Muscle layer of duodenum (tissue), 2 donors: Measurements from ENCODE around the gene ARR3.
"Not testable (repeated sequence)": the region's sequence is repeated elsewhere in the genome, so short reads cannot be mapped to it uniquely, and the experiment has no call there.

ENCODE experiments used
- H3K27ac ChIP-seq: one replicate; pipeline ENCODE4 v1.7.0; 2013; ENCODE audit warnings: mild to moderate bottlenecking, low read length
- H3K27me3 ChIP-seq: one replicate; pipeline ENCODE4 v1.7.0; 2013; ENCODE audit warnings: low read depth, mild to moderate bottlenecking, control low read depth, low read length
- H3K36me3 ChIP-seq, 2 donors: one replicate each; pipeline ENCODE4 v1.7.0; 2013; ENCODE audit warnings: low read length in 2 of 2, control low read depth in 1 of 2, mild to moderate bottlenecking in 1 of 2; ENCODE audit not compliant: insufficient read depth in 2 of 2, control insufficient read depth in 1 of 2
- H3K4me1 ChIP-seq, 2 donors: one replicate each; pipeline ENCODE4 v1.7.0; 2013; ENCODE audit warnings: low read length in 2 of 2, mild to moderate bottlenecking in 2 of 2, control low read depth in 1 of 2, moderate library complexity in 1 of 2; ENCODE audit not compliant: insufficient read depth in 2 of 2, control insufficient read depth in 1 of 2
- H3K4me3 ChIP-seq, 2 donors: one replicate each; pipeline ENCODE4 v1.7.0; 2013; ENCODE audit warnings: low read length in 2 of 2, low read depth in 1 of 2, mild to moderate bottlenecking in 1 of 2
- H3K9me3 ChIP-seq, 2 donors: one replicate each; pipeline ENCODE4 v1.7.0; 2013; ENCODE audit warnings: low read length in 2 of 2, control low read depth in 1 of 2, mild to moderate bottlenecking in 1 of 2; ENCODE audit not compliant: control insufficient read depth in 1 of 2
- donor health status: healthy.

Gene ARR3

GRCh38 chrX:70268034-70268433 lies at the start of gene ARR3:
Gene ARR3 (plus strand): TSS chrX:70268334. CDS start chrX:70269386, 1,052 bp downstream.
- no peaks in the 10 kb centered on the region for H3K9me3 ChIP-seq
- no peaks in the 10 kb centered on the region for H3K27me3 ChIP-seq
- H3K27ac ChIP-seq: no peak within 1 kb of the TSS
- no peak within 1 kb of the TSS for H3K4me3 ChIP-seq
- no peaks in the 10 kb centered on the region for H3K4me1 ChIP-seq
- no peaks in the 10 kb centered on the region for H3K36me3 ChIP-seq

GRCh38 chrX:70219938-70220764 lies 48.0 kb upstream of the ARR3 start:
- H3K27ac ChIP-seq: no peak overlapping the region
- no peaks in the 10 kb centered on the region for H3K9me3 ChIP-seq
- H3K4me1 ChIP-seq: no peaks in the 10 kb centered on the region
- no peaks in the 10 kb centered on the region for H3K36me3 ChIP-seq
- H3K27me3 ChIP-seq: no peaks in the 10 kb centered on the region
- no peak overlapping the region for H3K4me3 ChIP-seq

DNA sequence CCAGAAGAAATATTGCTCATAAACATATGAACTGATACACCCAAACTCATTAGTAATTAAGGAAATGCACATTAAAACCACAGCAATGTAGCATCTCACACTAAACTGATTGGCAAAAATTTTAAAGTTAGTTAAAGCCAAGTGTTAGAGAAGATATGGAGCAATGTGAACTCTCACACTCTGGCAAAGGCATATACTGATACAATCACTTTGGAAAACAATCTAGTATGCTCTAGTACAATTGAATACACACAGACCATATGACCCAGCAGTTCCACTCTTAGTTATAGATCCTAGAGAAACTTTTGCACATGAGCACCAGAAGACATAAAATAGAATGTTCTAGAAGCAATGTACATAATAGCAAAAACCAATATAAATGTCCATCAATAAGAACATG lies 42.1 kb upstream of the ARR3 start:
- Histone ChIP-seq H3K27me3 (no peaks in the 10 kb centered on the region), H3K27ac (no peak overlapping the region), H3K4me1 (no peaks in the 10 kb centered on the region), H3K36me3 (no peaks in the 10 kb centered on the region), H3K9me3 (no peaks in the 10 kb centered on the region), H3K4me3 (no peak overlapping the region)

DNA sequence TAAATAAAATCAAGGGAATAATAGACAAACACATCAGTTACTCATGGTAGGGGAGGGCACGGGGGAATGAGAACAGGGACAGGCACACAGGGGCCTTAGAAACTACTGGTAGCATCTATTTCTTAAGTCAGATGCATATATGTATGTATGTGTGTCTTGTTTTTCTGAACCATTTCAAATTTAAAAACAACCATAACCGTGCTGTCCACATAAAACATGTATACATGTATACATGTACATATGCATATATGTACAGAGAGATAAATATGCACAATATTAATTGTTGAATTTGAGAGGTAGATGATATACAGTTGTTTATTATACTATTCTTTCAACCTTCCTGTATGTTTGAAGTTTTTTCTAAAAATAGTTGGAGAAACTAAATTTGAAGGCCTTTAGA lies 41.4 kb upstream of the ARR3 start:
- Histone ChIP-seq H3K27ac (no peak overlapping the region), H3K4me3 (no peak overlapping the region), H3K4me1 (no peaks in the 10 kb centered on the region), H3K9me3 (no peaks in the 10 kb centered on the region), H3K36me3 (no peaks in the 10 kb centered on the region), H3K27me3 (no peaks in the 10 kb centered on the region)

DNA sequence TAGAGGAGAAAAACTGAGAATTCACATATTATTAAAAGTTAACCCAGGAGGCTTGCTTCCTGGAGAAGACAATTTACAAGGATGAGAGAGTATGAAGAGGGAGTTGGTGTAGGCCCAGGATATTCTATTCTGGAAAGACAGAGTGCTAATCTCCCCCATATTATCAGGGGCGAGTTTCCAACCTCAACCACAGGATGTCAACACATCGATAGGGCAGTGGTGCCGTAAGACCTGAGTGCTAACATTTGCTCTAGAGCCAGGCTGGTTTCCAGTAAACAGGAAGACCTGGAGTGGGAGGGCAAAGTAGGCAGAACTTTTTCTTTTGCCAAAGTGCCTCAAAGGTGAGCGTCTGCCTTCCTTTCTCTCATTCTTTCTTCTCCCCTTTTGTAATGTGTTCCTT lies 36.5 kb upstream of the ARR3 start:
- Histone ChIP-seq H3K4me3 (no peak overlapping the region), H3K36me3 (no peaks in the 10 kb centered on the region), H3K27me3 (no peaks in the 10 kb centered on the region), H3K9me3 (no peaks in the 10 kb centered on the region), H3K4me1 (no peaks in the 10 kb centered on the region), H3K27ac (no peak overlapping the region)

- Histone ChIP-seq H3K27ac (no peak within 1 kb of the TSS), H3K27me3 (no peaks in the 10 kb centered on the region), H3K4me3 (no peak within 1 kb of the TSS), H3K4me1 (no peaks in the 10 kb centered on the region), H3K36me3 (no peaks in the 10 kb centered on the region), H3K9me3 (no peaks in the 10 kb centered on the region)
Observed at GRCh38 chrX:70234355-70234754, 33.8 kb upstream of the ARR3 start, which contains the start of gene AWAT1. Gene AWAT1 (plus strand): TSS chrX:70234655. CDS start chrX:70234696, 41 bp downstream.

GRCh38 chrX:70240751-70241150 lies 27.4 kb upstream of the ARR3 start:
- Histone ChIP-seq H3K27me3 (no peaks in the 10 kb centered on the region), H3K4me1 (no peaks in the 10 kb centered on the region), H3K27ac (no peak overlapping the region), H3K4me3 (no peak overlapping the region), H3K9me3 (no peaks in the 10 kb centered on the region), H3K36me3 (no peaks in the 10 kb centered on the region)

DNA sequence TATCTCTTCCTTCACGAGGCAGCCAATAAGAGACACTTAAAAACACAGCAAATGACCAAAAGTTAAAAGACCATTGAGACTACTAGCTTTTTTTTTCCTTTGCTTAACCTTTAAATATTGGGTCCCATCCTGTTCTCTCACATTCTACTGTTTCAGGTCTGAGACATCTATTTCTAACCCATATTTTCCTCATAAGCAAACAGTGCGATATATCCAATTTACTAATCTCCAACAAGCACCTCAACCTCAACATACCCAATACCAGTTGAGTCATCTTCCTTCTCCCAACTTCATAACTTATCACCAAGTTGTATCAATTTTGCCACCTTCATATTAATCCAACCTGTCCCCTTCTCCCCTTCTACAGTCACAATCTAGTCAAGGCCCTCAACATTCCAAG lies 26.6 kb upstream of the ARR3 start:
- no peaks in the 10 kb centered on the region for H3K27me3 ChIP-seq
- no peak overlapping the region for H3K4me3 ChIP-seq
- no peak overlapping the region for H3K27ac ChIP-seq
- no peaks in the 10 kb centered on the region for H3K9me3 ChIP-seq
- H3K36me3 ChIP-seq: no peaks in the 10 kb centered on the region
- no peaks in the 10 kb centered on the region for H3K4me1 ChIP-seq

DNA sequence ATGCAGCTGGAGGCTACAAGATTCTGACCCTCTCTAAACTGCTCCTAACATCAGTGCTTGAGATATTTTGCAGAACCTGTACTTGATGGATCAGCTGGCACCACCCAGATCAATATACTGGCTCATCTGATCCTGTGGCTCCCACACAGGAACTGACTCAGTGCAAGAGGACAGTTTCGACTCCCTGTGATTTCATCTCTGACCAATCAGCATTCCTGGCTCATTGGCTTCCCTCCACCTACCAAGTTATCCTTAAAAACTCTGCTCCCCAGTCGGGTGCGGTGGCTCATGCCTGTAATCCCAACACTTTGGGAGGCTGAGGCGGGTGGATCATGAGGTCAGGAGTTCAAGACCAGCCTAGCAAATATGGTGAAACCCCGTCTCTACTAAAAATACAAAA lies 24.5 kb upstream of the ARR3 start:
- not testable (repeated sequence) for H3K4me3 ChIP-seq, H3K27me3 ChIP-seq, H3K27ac ChIP-seq, H3K4me1 ChIP-seq, H3K9me3 ChIP-seq, H3K36me3 ChIP-seq

GRCh38 chrX:70244881-70245280 lies 23.3 kb upstream of the ARR3 start:
- Histone ChIP-seq H3K4me1 (no peaks in the 10 kb centered on the region), H3K27ac (no peak overlapping the region), H3K36me3 (no peaks in the 10 kb centered on the region), H3K9me3 (no peaks in the 10 kb centered on the region), H3K4me3 (no peak overlapping the region), H3K27me3 (no peaks in the 10 kb centered on the region)

DNA sequence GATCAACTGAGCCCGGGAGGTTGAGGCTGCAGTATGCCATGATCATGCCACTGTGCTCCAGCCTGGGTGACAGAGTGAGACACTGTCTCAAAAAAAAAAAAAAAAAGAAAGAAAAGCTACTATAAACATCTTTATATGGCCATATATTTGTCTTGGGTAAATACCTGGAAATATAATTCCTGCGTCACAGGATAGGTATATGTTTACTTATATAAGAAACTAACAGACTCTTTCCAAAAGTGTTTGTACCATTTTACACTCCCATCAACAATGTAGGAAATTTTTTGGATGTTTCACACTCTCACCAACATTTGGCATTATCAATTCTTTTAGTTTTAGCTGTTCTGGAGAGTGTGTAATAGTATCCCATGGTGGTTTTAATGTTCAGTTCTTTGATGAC lies 20.9 kb upstream of the ARR3 start:
- Histone ChIP-seq H3K27me3 (no peaks in the 10 kb centered on the region), H3K4me3 (no peak overlapping the region)

GRCh38 chrX:70252491-70252890 lies 15.6 kb upstream of the ARR3 start:
- Histone ChIP-seq H3K4me1 (no peaks in the 10 kb centered on the region), H3K27me3 (no peaks in the 10 kb centered on the region), H3K4me3 (no peak overlapping the region), H3K27ac (no peak overlapping the region), H3K36me3 (no peaks in the 10 kb centered on the region), H3K9me3 (no peaks in the 10 kb centered on the region)

More for the DNA sequence above, 20.9 kb upstream of the ARR3 start:
- no peaks in the 10 kb centered on the region for H3K9me3 ChIP-seq
- no peaks in the 10 kb centered on the region for H3K36me3 ChIP-seq
- H3K4me1 ChIP-seq: no peaks in the 10 kb centered on the region
- no peak overlapping the region for H3K27ac ChIP-seq
